GM18861 (cell line): ENCODE results near the gene MAN1B1.
"Not testable (repeated sequence)": the region's sequence is repeated elsewhere in the genome, so short reads cannot be mapped to it uniquely, and the experiment has no call there.

Experiments used
- ATAC-seq: cut with Tn5 transposase; IDR thresholded peaks from one replicate; pipeline ENCODE4 v1.9.1; 2021; ENCODE audit not compliant: unreplicated experiment

The MAN1B1 gene

GRCh38 chr9:137126786-137127185 is 40.0 kb downstream of the MAN1B1 start:
- no peak for ATAC-seq

GRCh38 chr9:137127301-137128157 is 40.7 kb downstream of the MAN1B1 start:
- no peak for ATAC-seq

- ATAC-seq = no peak
Measured at GRCh38 chr9:137128158-137128861, 41.5 kb downstream of the MAN1B1 start.

GRCh38 chr9:137128862-137129455 is 42.2 kb downstream of the MAN1B1 start:
- no peak for ATAC-seq

- ATAC-seq = peak; percentile 74
Measured at GRCh38 chr9:137129456-137130175, 42.8 kb downstream of the MAN1B1 start.

GRCh38 chr9:137130176-137130755 is 43.5 kb downstream of the MAN1B1 start:
- no peak for ATAC-seq

GRCh38 chr9:137134191-137134590 is 47.4 kb downstream of the MAN1B1 start:
- no peak for ATAC-seq

GRCh38 chr9:137135154-137135553 is 48.4 kb downstream of the MAN1B1 start:
- ATAC-seq = not testable (repeated sequence)

GRCh38 chr9:137136261-137136880 is 49.6 kb downstream of the MAN1B1 start:
- no peak for ATAC-seq

- ATAC-seq = no peak
Measured at GRCh38 chr9:137136881-137137607, 50.3 kb downstream of the MAN1B1 start.

GRCh38 chr9:137138058-137138721 is 51.4 kb downstream of the MAN1B1 start:
- ATAC-seq = no peak

GRCh38 chr9:137138722-137139467 is 52.1 kb downstream of the MAN1B1 start, which contains the start of gene GRIN1:
Gene GRIN1, plus strand, starts transcription at chr9:137139154. Its CDS starts 333 bp downstream, at chr9:137139487.
- no peak for ATAC-seq

- ATAC-seq = no peak
Measured at GRCh38 chr9:137139468-137140150, 52.8 kb downstream of the MAN1B1 start.

- no peak for ATAC-seq
Measured at GRCh38 chr9:137140151-137141012, 53.6 kb downstream of the MAN1B1 start.

- ATAC-seq = no peak
Measured at GRCh38 chr9:137141050-137141810, 54.4 kb downstream of the MAN1B1 start.
